ENCODE measurements around the gene NFIC.

The NFIC gene

DNA sequence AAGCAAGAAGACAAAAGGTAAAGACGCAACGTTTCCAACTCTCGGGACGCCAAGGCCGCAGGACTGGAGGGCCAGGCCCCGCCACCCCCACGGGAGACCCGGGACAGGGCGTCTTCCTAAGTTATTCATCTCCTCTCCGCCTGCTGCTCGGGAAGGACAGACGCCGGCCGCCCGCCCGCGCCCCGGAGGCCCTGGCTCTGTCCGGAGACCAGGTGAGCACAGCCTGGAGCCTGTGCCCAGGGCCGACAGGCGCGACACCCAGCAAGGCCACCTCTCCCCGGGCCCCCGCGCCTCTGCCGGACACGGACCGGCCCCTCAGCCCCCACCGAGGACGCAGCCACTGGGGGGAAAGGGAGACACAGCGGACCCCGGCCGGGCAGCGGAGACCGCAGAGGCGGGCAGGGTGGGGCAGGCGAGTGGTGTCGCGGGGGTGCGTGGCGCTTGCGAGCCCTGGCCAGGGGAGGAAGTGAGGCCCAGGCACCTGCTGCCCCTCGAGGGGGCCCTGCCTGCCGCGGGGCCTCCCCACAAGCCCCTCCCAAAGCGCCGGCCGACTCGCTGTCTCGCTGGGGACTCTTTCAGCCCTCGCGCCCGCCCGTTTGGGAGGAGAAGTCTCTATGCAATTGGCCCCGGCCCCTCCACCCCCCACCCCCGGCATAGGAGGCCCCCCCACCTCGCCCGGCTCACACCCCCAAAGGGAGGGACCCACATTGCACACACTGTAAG is 96.8 kb downstream of the NFIC start:
- FAIRE-seq (no peak), DNase-seq (ENCODE audit: insufficient read length, low spot score) (no peak)

DNA sequence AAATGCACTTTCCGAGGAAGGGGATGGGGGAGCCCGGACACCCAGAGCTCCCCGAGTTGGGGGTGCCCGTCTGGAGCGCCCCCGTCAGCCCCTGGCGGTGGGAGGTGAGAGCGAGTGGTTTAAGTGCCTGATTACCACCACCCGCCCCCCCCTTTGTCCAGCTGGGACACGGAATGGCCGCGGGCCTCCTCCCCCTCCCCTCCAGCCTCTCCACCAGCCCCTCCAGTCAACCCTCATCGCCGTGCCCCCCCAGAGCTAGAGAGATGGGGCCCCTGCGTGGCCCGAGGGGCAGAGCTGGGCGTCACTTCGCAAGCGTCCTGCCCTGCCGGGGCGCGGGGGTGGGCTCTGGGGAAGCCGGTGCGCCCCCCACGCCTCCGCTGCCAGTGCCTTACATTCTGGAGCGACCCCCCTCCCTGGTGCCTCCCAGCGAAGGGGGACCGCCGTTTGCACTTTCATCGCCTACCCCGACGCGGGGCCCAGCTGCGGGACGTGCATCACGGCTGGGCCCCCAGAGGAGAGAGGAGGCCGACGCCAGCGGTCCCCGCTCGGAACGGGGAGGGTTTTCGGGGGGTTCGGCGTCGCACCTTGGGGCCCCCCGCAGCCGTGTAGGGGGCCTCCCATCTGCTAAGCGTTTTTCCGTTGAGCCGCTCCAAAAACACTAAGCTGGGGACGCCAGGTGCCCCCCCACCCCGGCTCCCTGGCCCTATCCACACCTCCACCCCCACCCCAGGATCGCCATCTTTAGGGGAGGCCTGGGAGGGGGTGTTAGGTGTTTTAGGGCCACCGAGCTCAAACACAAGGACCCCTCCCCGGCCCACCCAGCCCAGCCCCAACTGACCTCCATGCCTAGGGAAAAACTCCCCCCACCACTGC is 97.6 kb downstream of the NFIC start:
- no peak for DNase-seq (ENCODE audit: insufficient read length, low spot score)
- no peak for FAIRE-seq

DNA sequence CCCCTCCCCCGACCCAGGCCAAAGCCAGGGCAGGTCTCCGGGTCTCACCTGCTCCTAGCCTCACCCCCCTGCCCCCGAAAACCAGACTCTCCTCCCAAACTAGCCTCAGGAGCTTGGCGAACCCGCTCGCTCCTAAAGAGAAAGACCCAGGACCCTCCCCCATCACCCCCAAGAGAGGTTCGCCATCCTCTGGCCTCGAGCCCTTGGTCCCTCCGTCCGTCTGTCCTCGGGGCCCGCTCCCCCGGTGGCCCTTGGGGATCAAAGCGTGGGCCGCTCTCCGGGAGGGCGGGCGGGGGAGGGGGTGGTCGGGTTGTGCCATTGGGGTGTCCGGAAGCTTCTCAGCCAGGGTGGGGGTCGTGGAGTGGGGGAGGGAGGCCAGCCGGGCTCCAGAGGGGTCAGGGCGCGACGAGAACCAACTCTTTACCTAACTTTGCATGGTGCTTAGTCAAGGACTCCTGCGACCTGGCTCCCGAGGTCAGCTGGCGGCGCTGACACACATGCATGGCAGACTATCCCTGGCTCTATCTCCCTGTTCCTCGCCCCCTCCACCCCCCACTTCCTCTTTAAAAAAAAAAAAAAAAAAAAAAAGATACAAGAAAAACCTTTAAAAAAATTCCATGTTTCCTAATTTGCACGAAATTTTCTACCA is 98.3 kb downstream of the NFIC start:
- FAIRE-seq (no peak), DNase-seq (ENCODE audit: insufficient read length, low spot score) (no peak)

DNA sequence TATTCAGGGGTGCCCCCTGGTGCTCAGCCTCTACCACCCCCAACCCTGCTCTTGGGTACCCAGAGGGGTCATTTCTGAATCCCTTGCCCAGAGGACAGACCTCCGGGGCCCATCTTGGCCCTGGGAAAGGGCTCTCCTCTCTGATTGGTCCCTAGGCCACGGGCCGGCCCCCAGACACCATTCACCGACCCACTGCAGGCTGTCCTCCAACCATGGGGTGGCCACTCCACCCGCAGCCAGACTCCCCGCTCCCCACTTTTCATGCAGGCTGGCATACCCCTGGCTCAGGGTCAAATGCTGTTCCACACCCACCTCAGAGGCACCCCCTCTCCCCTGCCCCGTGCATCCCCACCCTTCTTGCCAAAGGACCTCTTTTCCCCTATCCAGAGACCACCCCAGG is 99.2 kb downstream of the NFIC start:
- DNase-seq (ENCODE audit: insufficient read length, low spot score) (no peak), FAIRE-seq (no peak)

DNA sequence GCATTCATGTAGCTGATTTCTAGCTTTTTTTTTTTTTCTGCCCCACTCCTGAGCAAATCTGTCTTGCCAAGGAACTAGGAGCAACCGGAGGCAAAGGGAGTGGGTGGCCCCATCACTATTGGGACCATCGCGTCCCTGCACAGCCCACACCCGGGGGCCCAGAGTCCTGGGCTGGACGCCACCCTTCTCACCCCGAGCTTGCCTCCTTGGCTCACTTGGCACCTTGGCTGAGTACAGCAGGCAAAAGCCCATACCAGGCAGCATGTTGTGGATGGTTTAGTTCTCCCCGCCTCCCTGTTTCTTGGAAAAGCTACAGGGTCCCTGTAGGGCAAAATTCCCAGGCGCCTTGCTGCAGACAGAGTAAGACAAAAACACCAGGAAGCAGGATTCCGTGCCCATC is 100.3 kb downstream of the NFIC start:
- DNase-seq (ENCODE audit: insufficient read length, low spot score) (no peak), FAIRE-seq (no peak)

DNA sequence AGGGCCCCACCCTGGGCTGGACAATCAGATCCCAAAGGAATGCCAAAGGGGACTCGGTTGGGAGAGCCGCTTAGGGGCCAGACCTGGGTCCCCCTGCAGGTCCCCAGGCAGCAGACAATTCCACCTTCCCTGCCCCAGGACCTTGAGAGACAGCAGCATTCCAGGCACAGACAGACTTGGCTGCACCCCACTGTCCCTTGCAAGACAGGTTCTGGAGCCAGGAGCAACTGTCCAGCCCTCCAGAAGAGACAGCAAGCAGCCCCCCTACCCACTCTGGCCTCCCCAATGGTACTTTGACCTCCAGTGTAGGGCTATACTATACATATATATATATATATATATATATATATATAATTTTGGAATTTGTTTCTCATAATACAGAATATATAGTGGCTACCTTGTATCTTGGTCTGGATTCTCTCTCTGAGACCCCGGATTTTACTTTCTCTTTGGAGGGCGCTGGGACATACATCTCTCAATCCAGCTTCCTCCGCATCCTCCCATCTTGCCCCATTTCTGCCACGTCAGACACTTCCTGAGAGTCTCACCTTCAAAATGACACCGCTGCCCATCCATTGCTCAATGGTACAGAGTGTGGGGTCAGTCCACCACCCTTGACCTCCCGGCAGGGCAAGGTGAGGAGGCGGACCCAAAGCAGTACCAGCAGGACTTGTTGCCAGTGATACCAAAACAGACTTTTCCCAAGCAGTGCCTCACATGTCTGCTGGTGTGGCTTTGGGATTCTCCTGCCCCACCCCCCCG is 101.2 kb downstream of the NFIC start:
- no peak for DNase-seq (ENCODE audit: insufficient read length, low spot score)
- FAIRE-seq = no peak

DNA sequence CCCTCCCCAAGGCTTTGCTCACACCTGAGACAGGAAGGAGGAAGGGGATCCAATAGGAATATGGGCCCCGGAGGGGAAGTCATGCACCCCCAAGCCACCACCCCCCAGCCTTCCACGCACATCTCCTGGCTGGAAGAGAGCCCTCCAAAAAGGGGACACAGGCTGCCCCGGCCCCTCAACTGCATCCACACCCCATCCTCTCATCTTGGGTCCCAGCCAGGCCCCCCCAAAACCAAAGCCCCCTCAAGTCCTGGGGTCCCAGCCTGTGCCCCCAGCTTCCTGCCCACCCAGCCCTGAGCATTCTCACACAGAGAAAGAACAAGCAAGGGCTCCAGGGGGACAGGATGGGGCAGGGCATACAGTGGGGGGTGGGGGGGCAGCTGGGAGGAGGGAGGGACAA is 101.8 kb downstream of the NFIC start:
- FAIRE-seq (no peak), DNase-seq (ENCODE audit: insufficient read length, low spot score) (no peak)

DNA sequence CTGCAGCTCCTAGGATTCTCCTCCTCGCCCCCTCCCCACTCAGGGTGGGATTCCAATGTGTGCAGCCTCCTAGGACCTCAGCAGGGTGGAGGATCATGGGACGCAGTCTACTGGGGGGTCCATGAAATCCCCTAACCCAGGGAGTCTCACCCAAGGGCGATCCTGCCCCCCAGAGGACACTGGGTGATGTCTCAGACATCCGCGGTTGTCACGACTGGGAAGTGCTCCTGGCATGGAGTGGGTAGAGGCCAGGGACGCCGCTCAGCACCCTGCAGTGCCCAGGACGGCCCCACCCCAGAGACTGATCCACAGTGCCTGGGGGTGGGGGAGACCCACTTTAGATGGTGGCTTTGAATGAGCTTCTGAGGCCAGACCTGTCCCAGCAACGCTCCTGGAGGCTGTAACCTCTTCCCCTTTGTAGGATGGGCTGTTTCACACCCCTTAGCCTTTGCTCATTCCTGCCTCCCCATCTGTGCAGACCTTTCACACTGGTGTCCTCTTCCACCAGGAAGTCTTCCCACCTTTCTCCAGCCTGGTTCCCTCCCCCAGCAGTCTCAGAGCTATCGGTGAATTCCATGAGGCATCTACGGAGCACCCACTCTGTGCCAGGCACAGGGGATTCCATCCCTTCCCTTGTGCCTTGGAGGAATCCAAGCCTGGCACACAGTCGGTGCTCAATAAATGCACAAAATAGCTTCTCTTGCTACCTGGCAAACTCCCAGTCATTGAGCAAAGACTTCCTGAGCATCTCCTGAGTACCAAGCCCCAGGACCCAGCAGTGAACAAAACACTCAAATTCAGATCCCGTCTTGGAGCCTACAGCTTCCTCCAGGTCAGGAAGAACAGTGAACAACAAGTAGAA is 103.5 kb downstream of the NFIC start:
- DNase-seq (ENCODE audit: insufficient read length, low spot score) (no peak), FAIRE-seq (no peak)

DNA sequence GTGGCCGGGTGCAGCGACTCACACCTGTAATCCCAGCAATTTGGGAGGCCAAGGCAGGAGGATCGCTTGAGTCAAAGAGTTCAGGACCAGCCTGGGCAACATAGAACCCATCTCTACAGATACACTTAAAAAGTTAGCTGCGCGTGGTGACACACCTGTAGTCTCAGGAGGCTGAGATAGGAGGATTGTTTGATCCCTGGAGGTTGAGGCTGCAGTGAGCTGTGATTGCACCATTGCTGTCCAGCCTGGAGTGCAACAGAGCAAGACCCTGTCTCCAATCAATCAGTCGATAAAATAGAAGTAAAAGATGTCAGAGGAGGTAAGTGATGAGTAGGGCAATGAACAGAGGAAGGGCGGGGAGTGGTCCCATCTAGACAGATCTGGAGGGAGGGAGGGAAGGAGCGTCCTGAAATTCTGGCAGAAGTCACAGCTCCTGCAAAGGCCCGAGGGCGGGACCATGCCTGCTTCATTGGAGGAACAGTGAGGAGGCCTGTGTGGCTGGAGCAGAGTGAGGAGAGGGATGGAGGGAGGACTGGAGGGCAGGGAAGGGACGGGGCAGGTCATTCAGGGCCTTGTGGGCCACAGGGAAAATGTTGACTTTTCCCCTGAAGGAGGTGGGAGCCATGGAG is 104.2 kb downstream of the NFIC start:
- DNase-seq (ENCODE audit: insufficient read length, low spot score) (no peak), FAIRE-seq (no peak)

DNA sequence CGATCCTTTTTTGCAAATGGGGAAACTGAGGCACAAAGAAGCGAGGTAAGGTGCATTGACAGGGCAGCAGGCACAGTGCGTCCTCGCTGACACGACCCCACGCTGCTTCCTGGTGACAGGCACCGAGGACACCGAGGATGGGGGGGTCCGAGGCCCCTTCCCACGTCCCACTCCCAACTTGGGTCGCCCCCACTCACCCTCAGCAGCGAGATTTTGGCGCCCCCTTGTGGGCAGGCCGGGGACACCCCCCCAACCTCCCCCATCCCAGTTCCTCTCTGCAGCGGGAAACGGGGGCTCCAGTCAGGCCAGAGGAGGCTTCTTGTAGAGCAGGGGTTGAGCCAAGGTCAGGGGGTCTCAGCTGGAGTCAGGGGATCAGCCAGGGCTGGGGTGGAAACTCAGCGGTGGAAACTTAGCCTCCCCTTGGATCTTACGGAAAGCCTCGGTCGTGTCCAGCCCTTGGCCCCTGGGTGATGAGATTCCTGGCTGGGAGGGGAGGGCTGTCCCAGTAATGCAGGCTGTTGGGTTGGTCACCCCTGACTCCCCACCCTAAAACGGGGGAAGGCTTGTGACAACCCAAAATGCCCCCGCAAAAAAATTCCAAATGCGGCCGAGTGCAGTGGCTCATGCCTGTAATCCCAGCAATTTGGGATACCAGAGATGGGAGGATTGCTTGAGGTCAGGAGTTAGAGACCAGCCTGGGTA is 105.7 kb downstream of the NFIC start:
- DNase-seq (ENCODE audit: insufficient read length, low spot score) (no peak), FAIRE-seq (no peak)

DNA sequence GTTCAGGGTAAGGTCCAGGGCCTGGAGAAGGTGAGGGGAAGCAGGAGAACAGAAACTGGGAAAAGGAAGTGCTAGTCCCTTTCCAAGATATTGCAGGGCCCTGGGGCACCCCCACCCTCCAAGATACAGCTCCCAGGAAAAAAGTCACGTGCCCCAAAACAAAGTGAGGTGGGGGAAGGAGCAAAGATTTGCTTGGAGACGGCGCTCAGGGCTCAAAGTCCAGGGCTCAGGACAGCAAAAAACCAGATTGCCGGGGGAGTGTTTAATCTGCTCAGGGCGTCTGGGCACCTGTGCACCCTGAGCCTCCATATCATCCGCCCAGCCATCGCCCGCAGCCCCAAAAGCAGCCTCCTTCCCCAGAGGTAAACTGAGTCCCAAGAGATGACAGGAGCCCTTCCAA is 107.6 kb downstream of the NFIC start:
- DNase-seq (ENCODE audit: insufficient read length, low spot score) = no peak
- no peak for FAIRE-seq

DNA sequence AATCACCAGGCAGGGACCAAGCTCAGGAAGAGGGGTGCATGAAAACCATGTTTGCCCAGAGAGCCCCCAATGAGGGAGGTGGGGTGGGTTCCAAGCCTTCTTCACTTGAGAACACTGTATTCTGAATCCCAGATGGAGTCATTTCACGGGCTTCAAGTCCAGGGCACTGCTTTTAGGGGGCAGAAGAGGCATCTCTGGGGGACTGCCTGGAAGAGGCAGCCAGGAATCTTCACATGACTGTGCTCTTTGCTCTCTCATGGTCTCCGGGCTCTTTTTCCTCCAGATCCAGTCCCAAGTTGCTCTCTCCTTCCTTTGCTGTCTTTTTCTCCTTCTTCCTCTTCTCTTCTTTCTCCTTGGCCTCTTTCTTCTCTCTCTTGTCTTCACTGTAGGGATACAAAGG is 108.2 kb downstream of the NFIC start:
- FAIRE-seq = no peak
- DNase-seq (ENCODE audit: insufficient read length, low spot score) = no peak

DNA sequence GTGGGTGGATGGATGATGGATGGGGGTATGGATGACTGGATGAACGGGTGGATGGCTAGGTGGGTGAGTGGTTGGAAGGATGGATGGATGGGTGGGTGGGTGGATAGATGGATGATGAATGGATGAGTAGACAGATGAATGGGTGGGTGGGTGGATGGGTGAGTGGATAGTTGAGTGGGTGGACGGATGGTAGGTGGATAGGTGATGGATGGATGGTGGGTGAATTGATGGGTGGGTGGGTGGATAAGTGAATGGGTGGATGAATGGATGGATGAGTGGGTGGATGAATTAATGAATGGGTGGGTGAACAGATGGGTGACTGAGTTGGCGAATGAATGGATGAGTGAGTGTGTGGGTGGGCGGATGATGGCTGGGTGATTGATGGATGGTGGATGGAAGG is 109.1 kb downstream of the NFIC start:
- no peak for DNase-seq (ENCODE audit: insufficient read length, low spot score)

DNA sequence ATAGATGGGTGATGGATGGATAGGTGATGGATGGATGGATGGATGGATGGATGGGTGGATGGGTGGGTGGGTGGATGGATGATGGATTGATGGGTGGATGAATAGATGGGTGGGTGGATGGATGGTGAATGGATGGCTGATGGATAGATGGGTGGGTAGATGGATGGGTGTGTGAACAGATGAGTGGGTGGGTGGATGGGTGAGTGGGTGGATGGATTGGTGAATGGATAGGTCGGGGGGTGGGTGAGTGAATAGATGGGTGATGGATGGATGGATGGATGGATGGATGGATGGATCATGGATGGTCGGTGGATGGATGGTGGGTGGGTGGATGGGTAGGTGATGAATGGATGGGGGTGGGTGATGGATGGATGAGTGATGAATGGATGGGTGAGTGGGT is 110.4 kb downstream of the NFIC start:
- FAIRE-seq = no peak

More for the DNA sequence above, 109.1 kb downstream of the NFIC start:
- FAIRE-seq = no peak

DNA sequence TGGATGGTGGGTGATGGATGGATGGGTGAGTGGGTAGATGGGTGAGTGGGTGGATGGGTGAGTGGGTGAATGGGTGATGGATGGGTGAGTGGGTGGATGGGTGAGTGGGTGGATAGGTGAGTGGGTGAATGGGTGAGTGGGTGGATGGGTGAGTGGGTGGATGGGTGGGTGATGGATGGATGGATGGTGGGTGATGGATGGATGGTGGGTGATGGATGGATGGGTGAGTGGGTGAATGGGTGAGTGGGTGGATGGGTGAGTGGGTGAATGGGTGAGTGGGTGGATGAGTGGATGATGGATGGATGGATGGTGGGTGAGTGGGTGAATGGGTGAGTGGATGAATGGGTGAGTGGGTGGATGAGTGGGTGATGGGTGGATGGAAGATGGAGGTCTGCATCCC is 111.1 kb downstream of the NFIC start:
- FAIRE-seq = no peak
- DNase-seq (ENCODE audit: insufficient read length, low spot score) = no peak

More for the DNA sequence above, 110.4 kb downstream of the NFIC start:
- no peak for DNase-seq (ENCODE audit: insufficient read length, low spot score)

DNA sequence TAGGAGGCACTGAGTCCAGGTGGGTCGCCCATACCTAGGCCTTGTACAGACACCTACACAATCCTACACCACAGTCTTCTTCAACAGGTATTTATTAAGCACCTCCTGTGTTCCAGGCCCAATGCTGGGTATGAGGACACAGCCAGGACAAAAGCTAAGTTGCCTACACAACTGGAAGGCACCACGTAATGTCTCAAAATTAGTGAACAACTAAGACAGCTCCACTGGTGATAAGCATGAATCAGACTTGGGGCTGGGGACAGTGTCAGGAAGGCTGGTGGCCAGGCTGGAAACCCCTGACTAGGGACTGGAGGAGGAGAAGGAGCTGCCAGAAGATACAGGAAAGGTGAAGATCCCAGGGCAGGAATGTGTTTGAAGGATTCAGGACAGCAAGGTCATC is 111.6 kb downstream of the NFIC start:
- FAIRE-seq (no peak), DNase-seq (ENCODE audit: insufficient read length, low spot score) (no peak)

DNA sequence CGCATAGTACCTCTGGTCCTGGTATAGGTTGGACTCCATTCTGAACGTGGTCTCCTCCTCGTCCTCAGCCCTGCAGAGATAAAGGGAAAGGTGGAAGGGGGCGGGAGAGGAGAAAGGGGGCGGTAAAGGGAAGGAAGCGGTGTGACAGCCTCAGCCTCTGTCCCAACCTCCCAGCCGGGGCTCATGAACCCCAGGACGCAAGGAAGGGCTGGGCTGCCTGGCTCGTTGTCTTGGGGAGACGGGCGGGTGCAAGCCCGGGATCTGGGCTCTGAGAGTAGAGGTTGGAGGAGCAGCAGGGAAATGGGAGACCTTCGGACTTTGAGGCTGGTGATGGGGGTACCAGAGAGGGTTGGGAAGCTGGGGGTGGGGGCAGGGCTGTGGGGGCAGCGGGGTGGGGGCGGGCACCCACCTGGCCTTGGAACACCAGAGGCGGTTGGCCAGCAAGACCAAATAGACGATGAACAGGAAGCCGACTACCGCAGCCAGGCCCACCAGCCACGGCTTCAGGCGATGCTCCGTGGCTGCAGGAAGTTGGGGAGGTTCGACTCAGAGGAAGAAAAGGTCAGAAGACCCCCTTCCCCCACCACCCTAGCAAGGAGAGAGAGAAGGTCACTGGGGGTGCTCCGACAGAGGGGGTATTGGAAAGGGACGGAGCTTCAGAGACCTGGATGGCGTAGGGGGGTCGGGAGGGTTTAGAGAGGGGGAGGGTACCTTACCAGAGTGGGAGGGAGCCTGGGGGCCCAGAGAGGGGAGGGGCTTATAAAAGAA is 112.2 kb downstream of the NFIC start:
- no peak for FAIRE-seq
- DNase-seq (ENCODE audit: insufficient read length, low spot score) = no peak

DNA sequence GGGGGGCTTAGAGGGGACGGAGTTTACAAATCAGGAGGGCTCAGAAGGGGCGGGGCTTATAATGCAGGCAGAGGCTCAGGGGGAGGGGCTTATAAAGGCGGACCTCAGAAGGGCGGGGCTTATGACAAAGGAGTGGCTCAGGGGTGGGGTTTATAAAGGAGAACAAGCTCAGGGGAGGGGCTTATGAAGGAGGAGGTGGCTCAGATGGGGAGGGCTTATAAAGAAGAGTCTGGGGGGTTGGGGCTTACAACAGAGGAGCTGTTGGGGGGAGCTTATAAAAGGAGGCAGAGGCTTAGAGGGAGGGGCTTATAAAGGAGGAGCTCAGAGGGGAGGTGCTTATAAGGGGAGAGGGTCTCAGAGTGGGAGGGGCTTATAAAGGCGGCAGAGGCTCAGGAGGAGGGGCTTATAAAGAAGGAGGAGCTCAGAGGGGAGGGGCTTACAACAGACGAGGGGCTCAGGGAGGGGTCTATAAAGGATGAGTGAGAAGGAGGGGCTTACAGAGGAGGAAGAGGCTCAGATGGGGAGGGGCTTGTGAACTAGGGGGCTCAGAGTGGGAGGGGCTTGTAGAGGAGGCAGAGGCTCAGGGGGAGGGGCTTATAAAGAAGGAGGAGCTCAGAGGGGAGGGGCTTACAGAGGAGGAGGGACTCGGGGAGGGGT is 112.9 kb downstream of the NFIC start:
- DNase-seq (ENCODE audit: insufficient read length, low spot score) = no peak
- FAIRE-seq = peak; percentile 4
